Brain microvascular endothelial cell (primary cell): Measurements from ENCODE around the gene PAX3.

ENCODE experiments used
- DNase-seq: peaks from one replicate; pipeline ENCODE4 v3.0.0-alpha.2; 2020
- H3K27ac ChIP-seq: fragments of 250-450 bp; sonication (Bioruptor Pico); 2 replicates; pipeline ENCODE4 v1.5.1; 2020; ENCODE audit warnings: mild to moderate bottlenecking, moderate library complexity
- H3K27me3 ChIP-seq: fragments of 250-450 bp; sonication (Bioruptor Pico); replicated peaks from 2 replicates; pipeline ENCODE4 v1.5.1; 2020; ENCODE audit warnings: mild to moderate bottlenecking
- H3K36me3 ChIP-seq: fragments of 250-450 bp; sonication (Bioruptor Pico); replicated peaks from 2 replicates; pipeline ENCODE4 v1.5.1; 2020; ENCODE audit warnings: mild to moderate bottlenecking
- H3K4me3 ChIP-seq: 2 replicates; pipeline ENCODE4 v1.5.1; 2011; ENCODE audit warnings: low read depth, mild to moderate bottlenecking, control low read depth, low read length, moderate library complexity
- in situ Hi-C: cut with HindIII; loops from 2 replicates; pipeline ENCODE4 v1.10.0; 2017; ENCODE audit warnings: low sequenced_read_pairs, low pct_ligation_motif_present
- TF ChIP-seq, protein P1 (sequence below): IDR thresholded peaks from 2 replicates; pipeline ENCODE4 v1.5.1; 2011; ENCODE audit warnings: low read depth, mild to moderate bottlenecking, moderate library complexity, low read length, control low read depth, inconsistent platforms; ENCODE audit errors: missing control alignments

The PAX3 gene

DNA sequence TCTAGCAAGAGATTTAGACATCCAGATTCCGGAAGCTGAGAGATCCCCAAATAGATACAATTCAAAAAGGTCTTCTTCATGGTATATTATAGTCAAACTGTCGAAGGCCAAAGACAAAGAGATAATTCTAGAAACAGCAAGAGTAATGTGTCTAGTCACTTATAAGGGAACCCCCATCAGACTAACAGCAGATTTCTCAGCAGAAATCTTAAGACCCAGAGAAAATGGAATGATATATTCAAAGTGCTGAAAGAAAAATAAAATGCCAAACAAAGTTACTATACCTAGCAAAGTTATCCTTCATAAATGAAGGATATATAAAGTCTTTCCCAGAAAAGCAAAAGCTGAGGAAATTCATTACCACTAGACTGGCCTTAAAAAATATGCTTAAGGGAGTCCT, 36.1 kb upstream of the PAX3 start:
- Histone ChIP-seq H3K27ac (no peak overlapping the region), H3K27me3 (no peaks in the 10 kb centered on the region), H3K4me3 (no peak overlapping the region), H3K36me3 (no peaks in the 10 kb centered on the region)
- in situ Hi-C loops: no loop called here
- TF ChIP-seq, protein P1, sequence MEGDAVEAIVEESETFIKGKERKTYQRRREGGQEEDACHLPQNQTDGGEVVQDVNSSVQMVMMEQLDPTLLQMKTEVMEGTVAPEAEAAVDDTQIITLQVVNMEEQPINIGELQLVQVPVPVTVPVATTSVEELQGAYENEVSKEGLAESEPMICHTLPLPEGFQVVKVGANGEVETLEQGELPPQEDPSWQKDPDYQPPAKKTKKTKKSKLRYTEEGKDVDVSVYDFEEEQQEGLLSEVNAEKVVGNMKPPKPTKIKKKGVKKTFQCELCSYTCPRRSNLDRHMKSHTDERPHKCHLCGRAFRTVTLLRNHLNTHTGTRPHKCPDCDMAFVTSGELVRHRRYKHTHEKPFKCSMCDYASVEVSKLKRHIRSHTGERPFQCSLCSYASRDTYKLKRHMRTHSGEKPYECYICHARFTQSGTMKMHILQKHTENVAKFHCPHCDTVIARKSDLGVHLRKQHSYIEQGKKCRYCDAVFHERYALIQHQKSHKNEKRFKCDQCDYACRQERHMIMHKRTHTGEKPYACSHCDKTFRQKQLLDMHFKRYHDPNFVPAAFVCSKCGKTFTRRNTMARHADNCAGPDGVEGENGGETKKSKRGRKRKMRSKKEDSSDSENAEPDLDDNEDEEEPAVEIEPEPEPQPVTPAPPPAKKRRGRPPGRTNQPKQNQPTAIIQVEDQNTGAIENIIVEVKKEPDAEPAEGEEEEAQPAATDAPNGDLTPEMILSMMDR: no peak
- no peak for DNase-seq

DNA sequence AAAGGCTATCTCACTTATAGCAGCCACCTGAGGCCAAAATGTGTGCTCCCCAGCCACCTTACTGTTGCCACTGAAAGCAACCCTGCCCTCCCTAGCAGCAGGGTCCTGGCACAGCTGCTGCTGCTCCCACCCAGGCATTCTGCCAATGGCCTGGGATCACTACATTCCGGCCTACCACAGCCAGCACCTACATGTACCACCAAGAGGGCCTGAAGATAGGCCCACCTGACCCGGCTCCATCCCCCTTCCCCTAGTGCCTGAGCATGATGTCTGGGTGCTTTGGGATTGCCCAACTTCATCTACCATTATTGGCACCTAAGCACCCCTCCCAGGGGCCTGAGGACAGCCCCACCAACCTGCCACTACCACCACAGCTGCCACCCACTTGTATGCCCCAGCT, 34.6 kb upstream of the PAX3 start:
- Histone ChIP-seq H3K4me3 (no peak overlapping the region), H3K27me3 (no peaks in the 10 kb centered on the region), H3K27ac (no peak overlapping the region), H3K36me3 (no peaks in the 10 kb centered on the region)
- in situ Hi-C loops: no loop called here
- DNase-seq: no peak
- TF ChIP-seq, protein P1: no peak

DNA sequence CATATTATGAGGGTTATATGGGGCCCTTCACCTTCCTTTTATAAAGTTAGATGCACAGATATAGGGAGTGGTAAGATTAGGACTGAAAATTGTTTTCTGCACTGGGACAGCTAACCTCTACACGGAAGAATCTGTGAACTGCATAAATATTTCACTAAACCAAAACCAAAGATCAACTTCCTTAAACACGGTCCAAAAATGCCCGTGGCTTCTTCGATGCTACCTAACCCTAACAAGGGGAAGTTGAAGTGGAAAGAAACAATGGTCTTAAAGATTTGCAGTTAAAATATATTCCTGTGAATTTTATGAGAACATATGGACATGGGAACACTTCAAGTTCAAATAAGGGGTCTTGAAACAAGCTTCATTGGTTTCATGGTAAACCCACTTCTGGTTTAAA, 33.3 kb upstream of the PAX3 start:
- TF ChIP-seq, protein P1: no peak
- Histone ChIP-seq H3K4me3 (no peak overlapping the region), H3K27ac (no peak overlapping the region), H3K27me3 (no peaks in the 10 kb centered on the region), H3K36me3 (no peaks in the 10 kb centered on the region)
- in situ Hi-C loops: no loop called here
- no peak for DNase-seq

DNA sequence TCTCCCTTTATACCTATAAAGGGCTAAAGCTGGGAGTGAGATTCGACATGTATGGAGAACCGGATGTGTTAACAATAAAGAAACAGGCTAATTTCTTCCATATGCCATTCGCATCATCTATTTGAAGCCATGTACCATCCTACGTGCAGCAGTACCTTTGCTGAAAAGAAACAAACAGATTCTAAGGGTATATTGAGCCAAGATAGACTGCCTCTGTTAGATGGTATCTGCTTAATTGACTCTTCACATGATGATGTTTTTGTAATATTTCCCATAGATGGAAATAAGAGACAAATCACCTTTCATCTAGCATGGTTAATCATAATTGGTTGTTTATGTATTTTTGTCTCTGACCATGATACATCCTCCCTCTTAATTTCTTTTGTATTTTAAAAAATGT, 32.1 kb upstream of the PAX3 start:
- H3K4me3 ChIP-seq: no peak overlapping the region
- TF ChIP-seq, protein P1: no peak
- in situ Hi-C loops: no loop called here
- H3K27me3 ChIP-seq: no peaks in the 10 kb centered on the region
- H3K27ac ChIP-seq: no peak overlapping the region
- no peak for DNase-seq
- H3K36me3 ChIP-seq: no peaks in the 10 kb centered on the region

DNA sequence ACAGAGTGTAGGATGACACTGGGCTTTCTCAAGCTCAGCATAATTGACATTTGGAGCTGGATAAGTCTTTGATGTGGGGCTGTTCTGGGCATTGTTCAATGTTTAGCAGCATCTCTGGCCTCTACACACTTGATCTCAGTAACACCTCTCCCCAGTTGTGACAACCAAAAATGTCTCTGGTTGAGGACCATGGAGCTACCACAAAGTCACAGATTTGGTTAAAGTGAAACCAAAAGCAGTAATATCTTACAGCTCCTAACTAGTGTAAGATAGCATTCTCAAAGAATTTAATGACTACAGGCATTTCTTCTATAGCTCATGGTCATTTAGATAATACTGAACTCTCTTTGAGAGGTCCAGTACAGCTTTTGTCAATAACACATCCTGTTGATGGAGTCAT, 23.4 kb upstream of the PAX3 start:
- H3K27me3 ChIP-seq: peaks cover 34% of the 10 kb centered on the region
- DNase-seq: no peak
- H3K36me3 ChIP-seq: no peaks in the 10 kb centered on the region
- no peak overlapping the region for H3K4me3 ChIP-seq
- no peak overlapping the region for H3K27ac ChIP-seq
- TF ChIP-seq, protein P1: no peak
- in situ Hi-C loops: no loop called here
